Muscle of leg (tissue), 9 donors: ENCODE data around the gene FRA10AC1. TPM values are rescaled to one million over a fixed set of nuclear protein-coding genes. Genes with fewer than 3 reads are reported as not detected.

Experiments
- polyA plus RNA-seq, 8 donors: library from polyadenylated mRNA; unstranded; fragments of 120-200 nt; gene quantifications; one replicate each; pipeline versions ENCODE4 v1.2.1 to v1.2.3, GENCODE V29; 2013; ENCODE audit warnings: inconsistent platforms in 1 of 8, low replicate concordance in 1 of 8; ENCODE audit not compliant: insufficient read length in 8 of 8, insufficient read depth in 1 of 8
- total RNA-seq: library from RNA; stranded (reverse); fragments of 120-200 nt; gene quantifications from one replicate; pipeline ENCODE4 v1.2.4, GENCODE V29; 2013

Gene FRA10AC1
- total and polyA plus RNA-seq, 9 donors = 11.8 to 38.7 (median 26.0) TPM

Other genes with a start within 250 kb of the FRA10AC1 start
- 37.6 TPM for gene MYOF, start 220.3 kb downstream of the FRA10AC1 start, total RNA-seq
- gene MYOF, start 220.3 kb downstream of the FRA10AC1 start, polyA plus RNA-seq = 10 to 100 TPM; 50.5 to 85.0 (median 55.6) TPM
- 7.0 TPM for gene CEP55, start 206.0 kb downstream of the FRA10AC1 start, total RNA-seq
- gene CEP55, start 206.0 kb downstream of the FRA10AC1 start, polyA plus RNA-seq = 10 to 100 TPM in 4 of 8 donors, 1 to 10 TPM in 4; 7.9 to 14.1 (median 9.6) TPM
- gene FFAR4, start 135.9 kb downstream of the FRA10AC1 start, total RNA-seq = not detected
- gene FFAR4, start 135.9 kb downstream of the FRA10AC1 start, polyA plus RNA-seq = under 1 TPM in 3 of 8 donors, not detected in 5; 0.02 to 0.05 (median 0.04) TPM
- 2.0 TPM for gene RBP4, start 101.4 kb downstream of the FRA10AC1 start, total RNA-seq
- gene RBP4, start 101.4 kb downstream of the FRA10AC1 start, polyA plus RNA-seq = 1 to 10 TPM in 4 of 8 donors, under 1 TPM in 4; 0.42 to 6.4 (median 1.9) TPM
- gene PDE6C, start 90.1 kb downstream of the FRA10AC1 start, total RNA-seq = not detected
- gene PDE6C, start 90.1 kb downstream of the FRA10AC1 start, polyA plus RNA-seq = 1 to 10 TPM in 3 of 8 donors, under 1 TPM in 5; 0.06 to 2.1 (median 0.75) TPM
- 21.1 TPM for gene LGI1, start 55.3 kb upstream of the FRA10AC1 start, total RNA-seq
- gene LGI1, start 55.3 kb upstream of the FRA10AC1 start, polyA plus RNA-seq = 10 to 100 TPM; 20.1 to 43.0 (median 26.0) TPM
- gene SLC35G1, start 191.4 kb upstream of the FRA10AC1 start, total RNA-seq = 2.9 TPM
- gene SLC35G1, start 191.4 kb upstream of the FRA10AC1 start, polyA plus RNA-seq = 1 to 10 TPM; 3.4 to 6.1 (median 4.8) TPM